HG02642 (cell line): ENCODE results near the gene WFDC10B.
"Not testable (repeated sequence)": the region's sequence is repeated elsewhere in the genome, so short reads cannot be mapped to it uniquely, and the experiment has no call there.

Experiments used
- ATAC-seq: cut with Tn5 transposase; IDR thresholded peaks from one replicate; pipeline ENCODE4 v1.9.1; 2021; ENCODE audit warnings: mild to moderate bottlenecking; ENCODE audit not compliant: unreplicated experiment, poor library complexity

The WFDC10B gene

DNA sequence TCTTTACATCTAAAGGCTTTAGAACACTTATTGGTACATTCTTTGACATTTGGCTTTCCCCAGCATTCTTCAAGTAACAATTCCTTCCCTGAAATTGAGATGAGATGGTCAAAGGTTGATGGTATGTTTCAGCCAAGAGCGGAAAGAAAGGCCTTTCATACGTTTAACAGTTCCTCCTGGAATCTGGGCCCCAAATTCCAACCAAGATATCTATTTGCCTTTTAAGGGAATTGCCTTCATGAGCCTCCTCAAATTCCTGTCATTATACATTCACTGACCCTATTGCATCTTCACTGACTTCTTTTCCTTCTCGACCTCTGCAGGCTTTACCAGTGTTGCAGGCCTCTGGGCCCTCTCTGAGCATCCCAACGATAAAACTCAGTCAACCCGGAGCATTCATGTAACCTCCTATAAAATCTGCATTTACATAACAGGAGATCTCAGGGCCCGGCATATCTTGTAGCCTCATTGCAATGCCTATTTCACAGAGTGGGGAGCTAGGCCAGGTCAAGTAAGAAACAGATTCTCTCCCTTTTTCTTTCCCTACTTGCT lies 55.4 kb downstream of the WFDC10B start:
- ATAC-seq = no peak

DNA sequence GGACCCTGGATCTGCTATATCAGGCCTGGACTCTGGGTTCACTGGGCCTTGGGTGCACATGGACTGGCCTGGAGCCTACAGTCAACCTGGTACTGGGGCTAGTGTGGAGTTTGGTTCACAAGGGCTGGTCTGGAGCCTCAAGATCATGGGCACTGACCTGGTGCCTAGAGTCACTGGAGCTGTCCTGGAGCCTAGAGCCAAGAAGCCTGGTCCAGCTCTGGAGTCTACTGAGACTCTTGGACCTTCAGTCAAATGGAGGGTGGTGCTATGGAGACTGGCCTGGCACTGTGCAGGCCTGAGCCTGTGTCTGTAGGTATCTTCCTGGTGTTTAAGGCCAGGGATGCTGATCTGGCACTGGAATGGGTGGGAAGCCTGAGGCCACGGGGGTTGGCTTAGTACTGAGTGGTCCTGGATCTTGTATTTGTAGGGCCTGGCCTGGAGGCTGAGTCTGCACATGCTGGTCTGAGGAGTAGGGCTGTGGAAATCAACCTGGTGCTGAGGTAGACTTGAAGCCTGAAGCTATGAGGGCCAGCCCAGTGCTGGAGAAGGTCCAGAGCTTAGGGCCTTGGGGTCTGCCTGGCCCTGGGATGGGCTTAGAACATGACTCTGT lies 57.3 kb downstream of the WFDC10B start:
- ATAC-seq = no peak

- no peak for ATAC-seq
Measured at GRCh38 chr20:45646875-45647274, 57.9 kb downstream of the WFDC10B start.

DNA sequence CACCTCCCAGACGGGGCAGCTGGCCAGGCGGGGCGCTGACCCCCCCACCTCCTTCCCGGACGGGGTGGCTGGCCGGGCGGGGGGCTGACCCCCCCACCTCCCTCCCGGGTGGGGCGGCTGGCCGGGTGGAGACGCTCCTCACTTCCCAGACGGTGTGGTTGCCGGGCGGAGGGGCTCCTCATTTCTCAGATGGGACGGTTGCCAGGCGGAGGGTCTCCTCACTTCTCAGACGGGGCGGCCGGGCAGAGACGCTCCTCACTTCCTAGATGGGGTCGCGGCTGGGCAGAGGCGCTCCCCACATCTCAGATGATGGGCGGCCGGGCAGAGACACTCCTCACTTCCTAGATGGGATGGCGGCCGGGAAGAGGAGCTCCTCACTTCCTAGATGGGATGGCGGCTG lies 59.0 kb downstream of the WFDC10B start:
- not testable (repeated sequence) for ATAC-seq

DNA sequence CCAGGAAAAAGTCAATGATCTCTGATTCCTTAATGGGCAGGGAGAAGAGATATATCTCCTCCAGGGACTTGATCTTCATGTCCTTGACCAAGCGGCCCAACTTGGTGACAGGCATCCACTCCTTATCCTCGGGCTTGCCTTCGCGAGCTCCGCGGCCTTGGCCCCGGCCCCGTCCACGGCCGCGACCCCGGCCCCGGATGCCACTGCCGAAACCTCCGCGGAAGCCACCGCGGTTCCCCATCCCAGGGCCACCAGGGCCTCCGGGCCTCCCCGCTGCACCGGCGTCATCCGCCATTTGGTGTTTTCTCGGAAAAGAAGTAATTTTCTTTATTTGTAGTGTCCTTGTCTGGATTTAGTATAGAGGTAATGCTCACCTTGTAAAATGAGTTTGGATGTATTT lies 63.7 kb downstream of the WFDC10B start:
- ATAC-seq = not testable (repeated sequence)

GRCh38 chr20:45639687-45640086 lies 65.1 kb downstream of the WFDC10B start:
- ATAC-seq = no peak

DNA sequence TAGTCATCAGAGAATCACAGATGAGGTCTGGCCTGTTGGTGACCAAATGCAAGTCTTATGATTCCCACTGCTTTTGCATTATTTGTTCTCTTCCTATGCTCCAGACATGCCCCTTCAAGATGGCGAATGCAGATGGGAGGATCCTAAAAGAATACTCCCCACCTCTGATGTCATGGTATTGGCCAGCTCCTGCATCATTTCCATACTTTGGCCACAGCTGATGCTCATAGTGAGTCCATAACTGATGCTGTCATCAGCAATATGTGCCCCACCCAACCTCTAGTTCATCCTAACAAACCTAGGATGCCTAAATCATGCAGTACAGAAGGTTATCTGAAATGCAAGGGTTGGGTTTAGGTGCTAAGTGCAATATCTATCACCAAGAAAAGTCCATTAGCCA lies 68.3 kb downstream of the WFDC10B start:
- no peak for ATAC-seq
